Measurements from ENCODE around the gene LYPD4. TPM values are rescaled to one million over a fixed set of nuclear protein-coding genes. Genes with fewer than 3 reads are reported as not detected.
"Not testable (repeated sequence)": the region's sequence is repeated elsewhere in the genome, so short reads cannot be mapped to it uniquely, and the experiment has no call there.

Gene LYPD4
- total RNA-seq, 1 donor from 2014 or later, result not detected

- Histone ChIP-seq H3K27ac (replicated peaks) (no peak within 1 kb of the TSS), H3K36me3 (peaks cover 3% of the 10 kb centered on the region), H3K4me1 (peaks cover 18% of the 10 kb centered on the region), H3K9me3 (replicated peaks) (no peaks in the 10 kb centered on the region), H3K27me3 (ENCODE audit: low read depth) (no peaks in the 10 kb centered on the region), H3K4me3 (no peak within 1 kb of the TSS)
- intact Hi-C loops (cut with micrococcal nuclease), result no loop called here
- TF ChIP-seq, protein P1, sequence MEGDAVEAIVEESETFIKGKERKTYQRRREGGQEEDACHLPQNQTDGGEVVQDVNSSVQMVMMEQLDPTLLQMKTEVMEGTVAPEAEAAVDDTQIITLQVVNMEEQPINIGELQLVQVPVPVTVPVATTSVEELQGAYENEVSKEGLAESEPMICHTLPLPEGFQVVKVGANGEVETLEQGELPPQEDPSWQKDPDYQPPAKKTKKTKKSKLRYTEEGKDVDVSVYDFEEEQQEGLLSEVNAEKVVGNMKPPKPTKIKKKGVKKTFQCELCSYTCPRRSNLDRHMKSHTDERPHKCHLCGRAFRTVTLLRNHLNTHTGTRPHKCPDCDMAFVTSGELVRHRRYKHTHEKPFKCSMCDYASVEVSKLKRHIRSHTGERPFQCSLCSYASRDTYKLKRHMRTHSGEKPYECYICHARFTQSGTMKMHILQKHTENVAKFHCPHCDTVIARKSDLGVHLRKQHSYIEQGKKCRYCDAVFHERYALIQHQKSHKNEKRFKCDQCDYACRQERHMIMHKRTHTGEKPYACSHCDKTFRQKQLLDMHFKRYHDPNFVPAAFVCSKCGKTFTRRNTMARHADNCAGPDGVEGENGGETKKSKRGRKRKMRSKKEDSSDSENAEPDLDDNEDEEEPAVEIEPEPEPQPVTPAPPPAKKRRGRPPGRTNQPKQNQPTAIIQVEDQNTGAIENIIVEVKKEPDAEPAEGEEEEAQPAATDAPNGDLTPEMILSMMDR (IDR thresholded peaks at IDR 0.05; ENCODE audit: borderline replicate concordance), result no peak
- DNase-seq, result no peak
These were observed 32.7 kb upstream of the LYPD4 start, which contains the start of gene CD79A for GRCh38 chr19:41876847-41877832. CD79A (plus strand) TSS chr19:41877279; CDS start chr19:41877305, 26 bp downstream.

DNA sequence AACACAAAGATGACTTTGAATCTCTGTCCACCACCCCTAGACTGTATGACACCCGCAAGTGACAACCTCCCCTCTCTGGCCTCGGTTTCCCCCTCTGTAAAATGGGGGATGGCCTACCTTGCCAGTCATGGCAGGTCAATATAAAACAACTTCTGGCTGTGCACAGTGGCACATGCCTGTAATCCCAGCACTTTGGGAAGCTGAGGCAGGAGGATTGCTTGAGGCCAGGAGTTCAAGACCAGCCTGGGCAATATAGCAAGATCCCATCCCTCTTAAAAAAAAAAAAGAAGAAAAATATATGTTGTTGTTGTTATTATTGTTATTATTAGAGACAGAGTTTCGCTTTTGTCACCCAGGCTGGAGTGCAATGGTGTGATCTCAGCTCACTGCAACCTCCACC, 31.5 kb upstream of the LYPD4 start:
- DNase-seq; H3K9me3 ChIP-seq (replicated peaks); H3K27ac ChIP-seq (replicated peaks); H3K27me3 ChIP-seq (ENCODE audit: low read depth); H3K4me3 ChIP-seq; intact Hi-C loops (cut with micrococcal nuclease): not testable (repeated sequence)
- Histone ChIP-seq H3K4me1 (peaks cover 28% of the 10 kb centered on the region), H3K36me3 (peaks cover 13% of the 10 kb centered on the region)

- DNase-seq, result peak; percentile 61
These were observed 28.5 kb upstream of the LYPD4 start for GRCh38 chr19:41872775-41873647.

GRCh38 chr19:41872384-41872774, 27.9 kb upstream of the LYPD4 start:
- Histone ChIP-seq H3K36me3 (peaks cover 46% of the 10 kb centered on the region), H3K4me1 (peaks cover 56% of the 10 kb centered on the region), H3K9me3 (replicated peaks) (no peaks in the 10 kb centered on the region), H3K27ac (replicated peaks) (peak overlapping the region; percentile 63), H3K4me3 (no peak overlapping the region), H3K27me3 (ENCODE audit: low read depth) (no peaks in the 10 kb centered on the region)
- no peak for DNase-seq
- TF ChIP-seq, protein P1 (IDR thresholded peaks at IDR 0.05; ENCODE audit: borderline replicate concordance), result no peak
- intact Hi-C loops (cut with micrococcal nuclease), result no loop called here

More at GRCh38 chr19:41872775-41873647, 28.5 kb upstream of the LYPD4 start:
- TF ChIP-seq, protein P1 (IDR thresholded peaks at IDR 0.05; ENCODE audit: borderline replicate concordance), result peak; percentile 78
- H3K4me1 ChIP-seq, result peaks cover 51% of the 10 kb centered on the region
- peak overlapping the region; percentile 30 for H3K27ac ChIP-seq (replicated peaks)
- no peaks in the 10 kb centered on the region for H3K9me3 ChIP-seq (replicated peaks)
- no peaks in the 10 kb centered on the region for H3K27me3 ChIP-seq (ENCODE audit: low read depth)
- intact Hi-C loops (cut with micrococcal nuclease), result no loop called here
- no peak overlapping the region for H3K4me3 ChIP-seq
- H3K36me3 ChIP-seq, result peaks cover 41% of the 10 kb centered on the region

- peak; percentile 23 for DNase-seq
- Histone ChIP-seq H3K27ac (replicated peaks) (peak overlapping the region; percentile 63), H3K4me1 (peaks cover 56% of the 10 kb centered on the region), H3K9me3 (replicated peaks) (no peaks in the 10 kb centered on the region), H3K27me3 (ENCODE audit: low read depth) (no peaks in the 10 kb centered on the region), H3K4me3 (no peak overlapping the region), H3K36me3 (peaks cover 51% of the 10 kb centered on the region)
- intact Hi-C loops (cut with micrococcal nuclease), result no loop called here
- TF ChIP-seq, protein P1 (IDR thresholded peaks at IDR 0.05; ENCODE audit: borderline replicate concordance), result no peak
These were observed 27.3 kb upstream of the LYPD4 start for GRCh38 chr19:41871573-41872383.
